Measurements from ENCODE around the gene FOXC1. TPM values are rescaled to one million over a fixed set of nuclear protein-coding genes. Genes with fewer than 3 reads are reported as not detected.

The FOXC1 gene
- total RNA-seq, 2 donors from 2014 or later = 7.1 to 10.1 TPM

DNA sequence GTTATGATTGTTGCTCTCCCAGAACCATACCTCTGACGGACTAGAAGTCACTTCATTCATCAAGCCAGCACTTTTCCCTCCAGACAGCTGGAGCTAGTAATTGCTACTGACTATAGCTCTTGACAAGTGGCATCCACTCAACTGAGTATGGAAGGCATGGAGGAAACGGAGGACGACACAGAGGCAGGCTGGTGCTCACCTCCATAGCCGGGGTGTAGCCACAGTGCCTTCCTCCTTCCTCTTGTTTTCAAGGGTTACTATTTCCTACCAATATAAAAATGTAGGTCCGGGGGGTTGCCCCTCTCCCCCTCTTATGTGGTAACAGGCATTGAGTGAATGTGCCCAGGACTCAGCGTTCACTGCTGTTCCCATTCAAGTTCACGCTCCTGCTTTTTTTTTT, 23.5 kb upstream of the FOXC1 start:
- WGBS, 2 experiments (ENCODE audit: insufficient coverage in 1 of 2, insufficient read length in 1 of 2) = 88 to 100% methylated on average over 3 to 7 of the region's 7 CpGs
- Mint-ChIP-seq H3K27ac (no peak overlapping the region), H3K4me1 (peaks cover 5% of the 10 kb centered on the region), H3K4me3 (no peak overlapping the region), H3K9me3 (no peaks in the 10 kb centered on the region), H3K36me3 (ENCODE audit: low read depth) (no peaks in the 10 kb centered on the region), H3K27me3 (ENCODE audit: insufficient read depth) (peaks cover 18% of the 10 kb centered on the region)
- H3K27ac ChIP-seq (ENCODE audit: low read depth, low read length) = no peak overlapping the region
- DNase-seq = no peak
- H3K4me1 ChIP-seq (ENCODE audit: control insufficient read depth, insufficient read depth, low read length) = no peaks in the 10 kb centered on the region
- H3K36me3 ChIP-seq (ENCODE audit: control insufficient read depth, insufficient read depth, low read length) = no peaks in the 10 kb centered on the region
- peaks cover 6% of the 10 kb centered on the region for H3K9me3 ChIP-seq (ENCODE audit: control insufficient read depth, low read length)
- H3K4me3 ChIP-seq (ENCODE audit: low read length) = no peak overlapping the region
- H3K27me3 ChIP-seq (ENCODE audit: control insufficient read depth, insufficient read depth, low read length, poor library complexity, severe bottlenecking) = no peaks in the 10 kb centered on the region
- no peak overlapping the region for H3K9ac ChIP-seq (ENCODE audit: extremely low read depth, low read length, poor library complexity, severe bottlenecking)
- TF ChIP-seq, protein P1, sequence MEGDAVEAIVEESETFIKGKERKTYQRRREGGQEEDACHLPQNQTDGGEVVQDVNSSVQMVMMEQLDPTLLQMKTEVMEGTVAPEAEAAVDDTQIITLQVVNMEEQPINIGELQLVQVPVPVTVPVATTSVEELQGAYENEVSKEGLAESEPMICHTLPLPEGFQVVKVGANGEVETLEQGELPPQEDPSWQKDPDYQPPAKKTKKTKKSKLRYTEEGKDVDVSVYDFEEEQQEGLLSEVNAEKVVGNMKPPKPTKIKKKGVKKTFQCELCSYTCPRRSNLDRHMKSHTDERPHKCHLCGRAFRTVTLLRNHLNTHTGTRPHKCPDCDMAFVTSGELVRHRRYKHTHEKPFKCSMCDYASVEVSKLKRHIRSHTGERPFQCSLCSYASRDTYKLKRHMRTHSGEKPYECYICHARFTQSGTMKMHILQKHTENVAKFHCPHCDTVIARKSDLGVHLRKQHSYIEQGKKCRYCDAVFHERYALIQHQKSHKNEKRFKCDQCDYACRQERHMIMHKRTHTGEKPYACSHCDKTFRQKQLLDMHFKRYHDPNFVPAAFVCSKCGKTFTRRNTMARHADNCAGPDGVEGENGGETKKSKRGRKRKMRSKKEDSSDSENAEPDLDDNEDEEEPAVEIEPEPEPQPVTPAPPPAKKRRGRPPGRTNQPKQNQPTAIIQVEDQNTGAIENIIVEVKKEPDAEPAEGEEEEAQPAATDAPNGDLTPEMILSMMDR (conservative IDR thresholded peaks at IDR 0.05) = no peak

DNA sequence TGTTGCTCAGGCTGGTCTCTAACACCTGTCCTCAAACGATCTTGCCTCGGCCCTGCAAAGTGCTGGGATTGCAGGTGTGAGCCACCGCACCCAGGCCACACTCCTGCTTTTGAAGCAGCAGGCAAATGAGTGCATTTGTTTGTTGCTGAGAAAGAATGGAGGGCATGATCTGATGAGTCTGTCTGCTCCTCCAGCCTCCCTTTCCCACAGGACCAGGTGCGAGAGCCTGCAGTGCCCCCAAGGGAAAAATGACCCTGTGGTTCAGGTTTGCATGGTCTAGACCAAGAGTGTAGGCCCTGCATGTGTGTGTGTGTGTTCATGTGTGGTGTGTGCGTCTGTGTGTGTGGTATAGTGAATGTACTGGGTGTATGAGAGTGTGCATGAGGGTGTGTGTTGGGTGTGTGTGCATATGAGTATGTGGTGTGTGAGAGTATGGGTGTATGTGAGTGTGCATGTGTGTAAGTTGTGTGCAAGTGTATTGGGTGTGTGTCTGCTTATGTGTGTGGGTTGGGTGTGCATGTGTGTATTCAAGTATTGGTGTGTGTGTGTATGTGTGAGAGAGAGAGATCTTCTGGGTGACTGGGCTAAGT, 22.8 kb upstream of the FOXC1 start:
- H3K27ac ChIP-seq (ENCODE audit: low read depth, low read length) = no peak overlapping the region
- H3K27me3 ChIP-seq (ENCODE audit: control insufficient read depth, insufficient read depth, low read length, poor library complexity, severe bottlenecking) = no peaks in the 10 kb centered on the region
- no peak overlapping the region for H3K9ac ChIP-seq (ENCODE audit: extremely low read depth, low read length, poor library complexity, severe bottlenecking)
- WGBS, 2 experiments (ENCODE audit: insufficient coverage in 1 of 2, insufficient read length in 1 of 2) = 89 to 93% methylated on average over 4 to 5 of the region's 5 CpGs
- TF ChIP-seq, protein P1 (conservative IDR thresholded peaks at IDR 0.05) = no peak
- H3K9me3 ChIP-seq (ENCODE audit: control insufficient read depth, low read length) = peaks cover 6% of the 10 kb centered on the region
- H3K27me3 Mint-ChIP-seq (ENCODE audit: insufficient read depth) = peaks cover 14% of the 10 kb centered on the region
- DNase-seq = no peak
- H3K36me3 Mint-ChIP-seq (ENCODE audit: low read depth) = no peaks in the 10 kb centered on the region
- H3K36me3 ChIP-seq (ENCODE audit: control insufficient read depth, insufficient read depth, low read length) = no peaks in the 10 kb centered on the region
- H3K27ac Mint-ChIP-seq = no peak overlapping the region
- H3K4me1 ChIP-seq (ENCODE audit: control insufficient read depth, insufficient read depth, low read length) = no peaks in the 10 kb centered on the region
- H3K4me3 ChIP-seq (ENCODE audit: low read length) = no peak overlapping the region
- H3K4me3 Mint-ChIP-seq = no peak overlapping the region
- H3K9me3 Mint-ChIP-seq = no peaks in the 10 kb centered on the region
- peaks cover 5% of the 10 kb centered on the region for H3K4me1 Mint-ChIP-seq

DNA sequence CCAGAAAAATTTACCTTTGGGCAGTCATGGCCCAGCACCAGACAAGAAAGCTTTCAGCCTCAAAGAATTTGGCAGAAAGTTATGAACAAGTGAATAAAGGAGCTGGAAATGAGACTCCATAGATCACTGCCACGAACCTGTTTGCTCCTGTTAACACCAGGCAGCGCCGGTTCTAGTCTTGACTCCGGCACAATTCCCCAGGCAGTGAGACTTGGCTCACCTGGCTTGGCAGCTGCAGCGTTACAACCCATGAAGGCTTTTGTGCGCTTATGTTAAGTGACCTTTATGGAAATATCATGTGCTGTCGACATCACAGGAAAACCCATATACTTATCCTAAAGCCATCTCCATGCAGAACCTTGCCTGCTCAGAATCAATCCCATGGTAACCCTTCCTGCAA, 22.2 kb upstream of the FOXC1 start:
- H3K27ac Mint-ChIP-seq = no peak overlapping the region
- WGBS, 2 experiments (ENCODE audit: insufficient coverage in 1 of 2, insufficient read length in 1 of 2) = 96 to 100% methylated on average over 4 to 7 of the region's 7 CpGs
- no peak overlapping the region for H3K4me3 ChIP-seq (ENCODE audit: low read length)

More for the DNA sequence above, 22.2 kb upstream of the FOXC1 start:
- no peak overlapping the region for H3K27ac ChIP-seq (ENCODE audit: low read depth, low read length)
- no peaks in the 10 kb centered on the region for H3K27me3 ChIP-seq (ENCODE audit: control insufficient read depth, insufficient read depth, low read length, poor library complexity, severe bottlenecking)
- H3K4me1 Mint-ChIP-seq = peaks cover 5% of the 10 kb centered on the region
- H3K27me3 Mint-ChIP-seq (ENCODE audit: insufficient read depth) = peaks cover 12% of the 10 kb centered on the region
- H3K9ac ChIP-seq (ENCODE audit: extremely low read depth, low read length, poor library complexity, severe bottlenecking) = no peak overlapping the region
- H3K9me3 Mint-ChIP-seq = no peaks in the 10 kb centered on the region
- no peak overlapping the region for H3K4me3 Mint-ChIP-seq
- no peaks in the 10 kb centered on the region for H3K36me3 Mint-ChIP-seq (ENCODE audit: low read depth)
- H3K36me3 ChIP-seq (ENCODE audit: control insufficient read depth, insufficient read depth, low read length) = no peaks in the 10 kb centered on the region
- H3K9me3 ChIP-seq (ENCODE audit: control insufficient read depth, low read length) = peaks cover 6% of the 10 kb centered on the region
- no peak for DNase-seq
- TF ChIP-seq, protein P1 (conservative IDR thresholded peaks at IDR 0.05) = no peak
- no peaks in the 10 kb centered on the region for H3K4me1 ChIP-seq (ENCODE audit: control insufficient read depth, insufficient read depth, low read length)

Data from endodermal cell (in vitro differentiated cells).